ENCODE results near the gene ZNF43.
"Not testable (repeated sequence)": the region's sequence is repeated elsewhere in the genome, so short reads cannot be mapped to it uniquely, and the experiment has no call there.

The ZNF43 gene

GRCh38 chr19:21835810-21836444, at the start of gene ZNF43:
TSS of gene ZNF43 (minus strand) at chr19:21836182. CDS start at chr19:21836038, 144 bp downstream.
- DNase-seq (ENCODE audit: low spot score): peak; percentile 95

DNA sequence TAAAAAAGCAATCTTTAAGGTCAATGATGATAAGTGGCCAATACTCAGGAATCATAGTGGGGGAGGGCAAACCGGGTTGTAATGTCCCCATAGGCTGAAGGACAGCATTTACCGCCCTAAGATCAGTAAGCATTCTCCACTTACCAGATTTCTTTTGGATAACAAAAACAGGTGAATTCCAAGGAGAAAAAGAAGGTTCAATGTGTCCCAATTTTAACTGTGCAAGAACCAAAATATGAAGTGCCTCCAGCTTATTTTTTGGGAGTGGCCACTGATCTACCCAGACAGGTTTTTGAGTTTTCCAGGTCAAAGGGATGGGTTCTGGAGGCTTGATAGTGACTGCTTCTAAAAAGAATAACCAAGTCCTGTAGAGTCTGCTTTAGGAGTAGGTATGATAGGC, 49.5 kb upstream of the ZNF43 start:
- DNase-seq (ENCODE audit: low spot score): not testable (repeated sequence)

DNA sequence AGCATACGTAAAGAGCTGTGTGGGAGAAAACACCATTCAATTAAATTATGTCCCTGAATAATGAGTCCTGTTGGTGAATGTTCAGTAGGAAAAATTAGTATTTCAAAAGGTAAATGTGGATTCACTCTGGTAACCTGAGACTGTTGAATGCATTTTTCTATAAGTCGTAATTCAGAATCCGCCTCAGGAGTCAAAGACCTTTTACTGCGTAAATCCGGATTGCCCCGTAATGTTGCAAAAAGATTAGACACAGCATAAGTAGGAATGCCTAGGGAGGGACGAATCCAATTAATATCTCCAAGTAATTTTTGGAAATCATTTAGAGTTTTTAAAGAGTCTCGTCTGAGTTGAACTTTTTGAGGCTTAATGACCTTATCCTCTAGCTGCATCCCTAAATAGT, 48.8 kb upstream of the ZNF43 start:
- DNase-seq (ENCODE audit: low spot score): not testable (repeated sequence)

DNA sequence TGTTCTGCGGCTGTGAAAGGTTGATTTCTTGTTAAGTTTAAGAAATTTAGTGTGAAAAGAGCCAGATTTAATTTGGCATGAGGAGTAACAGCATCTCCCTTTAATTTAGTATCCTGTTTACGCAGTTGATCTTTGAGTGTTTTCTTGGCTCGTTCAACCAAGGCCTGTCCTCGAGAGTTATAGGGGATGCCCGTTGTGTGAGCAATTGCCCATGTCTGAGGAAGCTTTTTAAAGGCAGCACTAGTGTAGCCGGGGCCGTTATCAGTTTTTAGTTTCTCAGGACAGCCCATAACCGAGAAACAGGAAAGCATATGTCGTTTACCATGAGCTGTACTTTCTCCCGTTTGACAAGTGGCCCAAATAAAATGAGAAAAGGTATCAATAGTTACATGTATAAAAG, 47.5 kb upstream of the ZNF43 start:
- DNase-seq (ENCODE audit: low spot score): no peak

DNA sequence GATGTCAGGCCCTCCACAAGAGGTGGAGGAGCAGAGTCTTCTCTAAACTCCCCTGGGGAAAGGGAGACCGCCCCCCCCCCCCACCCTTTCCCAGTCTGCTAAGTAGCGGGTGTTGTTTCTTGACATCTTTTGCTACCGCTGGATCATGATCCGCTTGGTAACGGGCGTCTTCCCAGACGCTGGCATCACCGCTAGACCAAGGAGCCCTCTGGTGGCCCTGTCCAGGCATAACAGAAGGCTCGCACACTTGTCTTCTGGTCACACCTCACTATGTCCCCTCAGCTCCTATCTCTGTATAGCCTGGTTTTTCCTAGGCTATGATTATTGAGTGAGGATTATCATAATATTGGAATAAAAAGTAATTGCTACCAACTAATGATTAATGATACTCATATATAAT, 44.8 kb upstream of the ZNF43 start:
- DNase-seq (ENCODE audit: low spot score): not testable (repeated sequence)

GRCh38 chr19:21878646-21879045, 42.7 kb upstream of the ZNF43 start:
- DNase-seq (ENCODE audit: low spot score): no peak

- DNase-seq (ENCODE audit: low spot score): no peak
Observed at GRCh38 chr19:21877976-21878375, 42.0 kb upstream of the ZNF43 start.

- DNase-seq (ENCODE audit: low spot score): not testable (repeated sequence)
Observed at GRCh38 chr19:21876608-21877007, 40.6 kb upstream of the ZNF43 start.

DNA sequence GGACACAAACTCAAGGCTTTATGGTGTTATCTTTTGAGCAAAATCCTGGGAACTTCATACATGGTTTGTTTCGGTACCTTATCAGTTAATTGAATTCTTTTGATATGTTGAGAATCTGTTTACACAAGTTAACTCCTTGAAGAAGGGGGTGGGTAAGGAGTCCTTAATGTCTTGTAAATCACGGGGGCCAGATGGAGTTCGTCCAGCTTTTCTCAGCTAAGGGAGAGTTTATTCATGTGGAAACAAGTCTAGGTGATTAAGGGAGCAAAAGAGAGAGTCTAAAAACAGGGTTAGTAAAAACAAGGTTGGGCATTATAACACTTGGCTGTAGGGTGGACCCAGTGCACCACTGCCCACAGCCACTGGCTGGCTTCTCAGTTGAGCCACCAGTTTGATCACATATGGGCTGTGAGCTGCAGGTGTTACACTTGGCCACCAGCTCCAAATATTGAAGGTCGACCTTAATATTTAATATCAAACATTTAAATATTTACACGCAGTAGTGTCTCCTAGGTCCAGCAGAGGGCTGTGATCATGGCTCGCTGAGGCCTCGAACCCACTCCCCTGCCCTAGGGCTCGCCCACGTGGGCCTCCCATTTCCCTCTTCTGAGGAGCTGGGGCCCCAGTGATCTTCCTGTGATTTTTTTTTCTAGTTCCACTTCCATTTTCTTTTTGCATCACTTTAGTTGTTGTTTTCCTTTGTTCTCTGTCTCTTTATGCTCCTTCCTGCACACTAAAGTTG, 21.0 kb upstream of the ZNF43 start:
- no peak for DNase-seq (ENCODE audit: low spot score)

GRCh38 chr19:21851596-21852345, 15.8 kb upstream of the ZNF43 start:
- peak; percentile 91 for DNase-seq (ENCODE audit: low spot score)

DNA sequence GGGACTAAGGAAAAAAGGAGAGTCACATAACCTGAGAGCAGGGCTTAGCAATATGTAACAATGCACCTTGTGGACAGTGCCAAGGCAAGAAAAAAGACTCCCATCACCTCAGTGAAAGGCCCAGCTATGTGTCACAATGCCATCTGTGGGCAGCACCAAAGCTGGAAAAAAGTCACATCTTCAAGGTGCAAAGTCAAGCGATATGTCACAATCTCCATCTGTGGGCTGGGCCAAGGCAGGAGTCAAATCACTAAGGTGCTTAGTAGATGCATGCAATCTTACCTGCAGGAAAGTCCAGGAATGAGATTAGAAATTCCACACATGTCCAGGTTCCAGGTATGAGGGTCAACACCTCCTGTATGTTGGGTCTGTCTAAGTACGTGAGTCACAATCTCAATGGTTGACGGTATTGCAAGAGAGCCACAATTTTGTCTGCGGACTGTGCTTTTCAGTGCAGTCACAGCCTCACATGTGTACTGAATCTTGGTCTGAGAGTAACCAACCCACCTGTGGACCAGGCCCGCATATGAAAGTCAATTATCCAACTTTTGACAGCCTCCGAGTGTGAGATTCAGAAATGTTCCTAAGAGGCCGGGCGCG, 14.8 kb upstream of the ZNF43 start:
- DNase-seq (ENCODE audit: low spot score): no peak

DNA sequence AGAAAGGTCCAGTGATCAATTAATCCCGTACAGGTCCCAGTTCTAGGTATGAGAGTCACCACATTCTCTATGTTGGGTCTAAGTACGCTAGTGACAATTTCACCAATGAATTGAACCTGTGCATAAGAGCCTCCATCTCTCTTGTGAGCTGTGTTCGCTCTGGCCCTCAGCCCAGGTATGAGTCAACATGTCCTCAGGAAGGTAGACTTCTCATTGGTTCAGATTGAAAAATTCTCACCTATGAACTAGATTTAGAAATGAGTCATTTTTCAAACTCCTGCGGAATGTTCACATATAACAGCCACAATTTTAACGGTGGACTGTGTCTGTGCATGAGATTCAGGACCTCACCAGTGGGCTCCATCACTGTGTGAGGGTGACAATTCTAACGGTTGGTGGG, 12.7 kb upstream of the ZNF43 start:
- DNase-seq (ENCODE audit: low spot score): no peak

DNA sequence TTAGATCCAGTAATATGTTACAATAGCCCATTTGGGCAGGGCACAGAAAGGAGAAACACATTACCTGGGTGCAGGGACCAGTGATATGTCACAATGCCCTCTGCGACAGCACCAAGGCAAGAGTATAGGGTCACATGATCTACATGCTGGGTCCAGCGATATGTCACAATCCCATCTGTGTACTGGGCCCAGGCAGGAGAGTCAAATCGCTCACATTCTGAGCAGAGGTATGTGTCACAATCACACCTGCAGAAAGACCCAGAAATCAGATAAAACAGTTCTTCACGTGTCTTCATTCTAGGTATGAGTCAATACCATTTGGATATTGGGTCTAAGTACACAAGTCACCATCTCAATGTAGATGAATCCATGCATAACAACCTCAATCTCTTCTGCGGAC, 7.1 kb upstream of the ZNF43 start:
- no peak for DNase-seq (ENCODE audit: low spot score)

DNA sequence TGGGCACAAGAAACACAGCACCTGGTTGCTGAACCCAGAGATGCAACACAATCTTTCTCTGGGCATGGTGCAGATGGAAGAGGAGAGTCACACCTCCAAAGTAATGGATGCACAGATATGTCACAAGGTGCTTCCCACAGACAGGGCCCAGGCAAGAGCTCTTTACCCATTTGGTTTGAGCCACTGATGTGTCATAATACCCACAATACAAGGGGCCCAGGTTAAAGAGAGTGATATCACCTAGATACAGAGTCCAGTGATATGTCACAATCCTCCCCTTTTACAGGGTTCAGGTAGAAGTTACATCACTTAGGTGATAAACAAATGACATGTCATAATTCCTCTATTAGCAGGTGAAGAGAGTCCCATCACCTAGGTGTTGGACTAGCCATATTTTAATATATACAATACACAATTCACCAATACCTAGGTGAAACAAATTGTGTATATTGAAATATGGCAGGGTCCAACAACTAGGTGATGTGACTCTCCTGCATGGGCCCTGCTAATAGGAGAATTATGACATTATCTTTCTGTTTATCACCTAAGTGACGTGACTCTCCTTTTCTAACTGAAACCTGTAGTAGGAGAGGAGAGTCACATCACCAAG, 5.6 kb upstream of the ZNF43 start:
- no peak for DNase-seq (ENCODE audit: low spot score)

DNA sequence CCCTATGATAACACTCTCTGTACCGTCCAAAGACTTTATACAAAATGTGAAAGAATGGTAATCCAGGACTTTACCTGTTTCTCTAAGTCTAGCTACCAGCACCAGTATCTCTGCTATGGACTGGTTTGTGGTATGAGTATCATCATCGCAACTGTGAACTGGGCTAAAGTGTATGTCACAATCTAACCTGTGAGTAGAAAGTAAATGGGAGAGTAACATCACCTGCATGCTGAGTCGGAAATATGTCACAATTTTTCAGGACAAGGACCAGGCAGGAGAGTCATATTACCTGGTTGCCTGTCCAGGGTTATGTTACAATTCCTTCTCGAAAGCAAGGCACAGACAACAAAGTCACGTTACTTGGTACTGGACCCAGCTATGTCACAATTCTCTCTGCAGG, 5.1 kb upstream of the ZNF43 start:
- no peak for DNase-seq (ENCODE audit: low spot score)

GRCh38 chr19:21839976-21840375, 4.0 kb upstream of the ZNF43 start:
- no peak for DNase-seq (ENCODE audit: low spot score)

DNA sequence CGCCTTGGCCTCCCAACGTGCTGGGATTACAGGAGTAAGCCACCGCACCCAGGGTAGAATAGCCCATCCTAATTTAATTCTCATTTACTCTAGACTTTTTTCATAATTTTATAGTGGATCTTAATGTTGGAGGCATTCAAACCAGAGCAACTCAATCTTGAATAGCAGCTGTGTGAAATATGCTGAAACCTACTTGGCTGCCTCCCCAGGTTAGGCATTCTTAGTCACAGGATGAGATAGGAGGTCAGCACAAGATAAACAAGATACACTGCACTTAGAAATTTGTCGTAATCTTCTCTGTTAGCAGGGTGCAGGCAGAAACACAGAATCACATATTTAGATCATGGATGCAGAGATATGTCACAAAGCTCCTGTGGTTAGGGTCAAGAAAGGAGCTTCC, 2.7 kb upstream of the ZNF43 start:
- no peak for DNase-seq (ENCODE audit: low spot score)

DNA sequence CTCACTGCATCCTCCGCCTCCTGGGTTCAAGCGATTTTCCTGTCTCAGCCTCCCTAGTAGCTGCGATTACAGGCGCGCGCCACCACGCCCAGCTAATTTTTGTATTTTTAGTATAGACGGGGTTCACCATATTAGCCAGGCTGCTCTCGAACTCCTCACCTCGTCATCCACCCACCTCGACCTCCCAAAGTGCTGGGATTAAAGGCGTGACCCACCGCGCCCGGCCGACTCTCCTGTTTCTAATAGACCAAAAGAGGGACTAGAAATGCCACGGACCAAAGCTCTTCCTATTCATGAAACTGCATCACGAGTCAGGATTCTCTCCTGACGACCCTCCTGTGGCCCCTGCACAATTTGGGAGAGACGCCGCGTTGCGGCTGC, 563 bp downstream of the ZNF43 start:
- DNase-seq (ENCODE audit: low spot score): no peak

- DNase-seq (ENCODE audit: low spot score): no peak
Observed at GRCh38 chr19:21833733-21834132, 2.2 kb downstream of the ZNF43 start.

DNA sequence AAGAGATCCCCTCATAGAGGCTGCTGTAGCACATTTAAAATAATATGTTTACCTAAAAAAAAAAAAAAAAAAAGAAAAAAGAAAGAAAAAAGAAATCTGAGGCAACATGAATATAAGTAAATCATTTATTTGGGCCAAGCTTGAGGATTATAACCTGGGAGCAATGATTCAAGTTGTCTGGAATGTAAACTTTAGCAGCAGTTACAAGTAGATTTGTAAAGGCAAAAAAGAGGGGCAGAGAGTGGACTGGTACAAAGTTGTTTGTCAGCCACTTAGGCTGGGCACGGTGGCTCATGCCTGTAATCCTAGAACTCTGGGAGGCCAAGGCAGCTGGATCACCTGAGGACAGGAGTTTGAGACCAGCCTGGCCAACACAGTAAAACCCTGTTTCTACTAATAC, 11.3 kb downstream of the ZNF43 start:
- DNase-seq (ENCODE audit: low spot score): no peak

- no peak for DNase-seq (ENCODE audit: low spot score)
Observed at GRCh38 chr19:21823224-21823623, 12.8 kb downstream of the ZNF43 start.

GRCh38 chr19:21812448-21812847, 23.5 kb downstream of the ZNF43 start:
- no peak for DNase-seq (ENCODE audit: low spot score)

All from CD4-positive, alpha-beta T cell treated with Interleukin-2 at 100 ng/mL for 4 hours (primary cell).